GM21515 (cell line): Measurements from ENCODE around the gene RALGAPB.

Experiments
- ATAC-seq: cut with Tn5 transposase; IDR thresholded peaks from one replicate; pipeline ENCODE4 v1.9.1; 2021; ENCODE audit not compliant: unreplicated experiment

RALGAPB gene

GRCh38 chr20:38543014-38543906 is 70.6 kb downstream of the RALGAPB start:
- no peak for ATAC-seq

GRCh38 chr20:38545771-38546170 is 73.1 kb downstream of the RALGAPB start:
- ATAC-seq, result no peak

- ATAC-seq, result no peak
Observed at GRCh38 chr20:38547288-38548085, 74.8 kb downstream of the RALGAPB start.

- ATAC-seq, result no peak
Observed at GRCh38 chr20:38548356-38549083, 75.9 kb downstream of the RALGAPB start.

- ATAC-seq, result no peak
Observed at GRCh38 chr20:38550274-38550673, 77.6 kb downstream of the RALGAPB start.

- no peak for ATAC-seq
Observed at GRCh38 chr20:38551056-38551626, 78.5 kb downstream of the RALGAPB start.

- ATAC-seq, result no peak
Observed at GRCh38 chr20:38554986-38555385, 82.3 kb downstream of the RALGAPB start.

- ATAC-seq, result no peak
Observed at GRCh38 chr20:38555395-38555794, 82.8 kb downstream of the RALGAPB start.

- ATAC-seq, result no peak
Observed at GRCh38 chr20:38557174-38557573, 84.5 kb downstream of the RALGAPB start.

GRCh38 chr20:38558596-38559360 is 86.1 kb downstream of the RALGAPB start:
- ATAC-seq, result no peak

GRCh38 chr20:38559764-38560163 is 87.1 kb downstream of the RALGAPB start:
- ATAC-seq, result no peak

- no peak for ATAC-seq
Observed at GRCh38 chr20:38563802-38564431, 91.3 kb downstream of the RALGAPB start.

GRCh38 chr20:38564680-38565079 is 92.0 kb downstream of the RALGAPB start:
- no peak for ATAC-seq

GRCh38 chr20:38566036-38566598 is 93.5 kb downstream of the RALGAPB start:
- ATAC-seq, result no peak

- no peak for ATAC-seq
Observed at GRCh38 chr20:38569747-38570525, 97.3 kb downstream of the RALGAPB start.

- no peak for ATAC-seq
Observed at GRCh38 chr20:38573413-38573812, 100.8 kb downstream of the RALGAPB start.

- ATAC-seq, result no peak
Observed at GRCh38 chr20:38579219-38579910, 106.7 kb downstream of the RALGAPB start.

GRCh38 chr20:38579921-38580320 is 107.3 kb downstream of the RALGAPB start:
- no peak for ATAC-seq
